K562 (cell line): ENCODE measurements around the gene RAB27B.

Experiments used
- E2F3 ChIP-seq: fragments of 250-450 bp; sonication (Bioruptor Pico); IDR thresholded peaks from 2 replicates; pipeline ENCODE4 v1.4.0; 2020; ENCODE audit warnings: mild to moderate bottlenecking
- HCFC1 ChIP-seq: IDR thresholded peaks from 2 replicates; pipeline ENCODE4 v1.6.1; 2012; ENCODE audit warnings: low read depth, low read length, improper control_type of control experiment
- MEF2D ChIP-seq: conservative IDR thresholded peaks from 2 replicates; pipeline ENCODE4 v1.6.1; 2016; ENCODE audit warnings: low read depth, missing genetic modification characterization, missing compliant biosample characterization
- POLR2A ChIP-seq: fragments of 450-650 bp; conservative IDR thresholded peaks from 2 replicates; pipeline ENCODE4 v1.6.1; 2016
- SMAD4 ChIP-seq: fragments of 250-450 bp; sonication (Bioruptor Pico); conservative IDR thresholded peaks from 2 replicates; pipeline ENCODE4 v1.8.0; 2021; ENCODE audit warnings: inconsistent platforms, mild to moderate bottlenecking, moderate library complexity
- ZNF274 ChIP-seq: IDR thresholded peaks from 2 replicates; pipeline ENCODE4 v1.6.1; 2011; ENCODE audit warnings: low read depth, mild to moderate bottlenecking, low read length, moderate library complexity, borderline replicate concordance
- TF ChIP-seq, protein P1 (sequence below): sonication (generic); formaldehyde crosslinking; IDR thresholded peaks from 2 replicates; pipeline ENCODE4 v1.8.1; 2023; ENCODE audit warnings: mild to moderate bottlenecking, missing genetic modification reagents
- TF ChIP-seq, protein P2 (sequence below), 3 experiments: IDR thresholded peaks in 2 of 3; conservative IDR thresholded peaks in 1 of 3; 2 replicates each; pipeline ENCODE4 v1.5.1; 2011 to 2012; ENCODE audit warnings: low read length in 3 of 3, mild to moderate bottlenecking in 3 of 3, control low read depth in 2 of 3, improper control_type of control experiment in 1 of 3, inconsistent platforms in 1 of 3, low read depth in 1 of 3, mixed read lengths in 1 of 3, moderate library complexity in 1 of 3; ENCODE audit not compliant: insufficient read depth in 2 of 3

GRCh38 chr18:54878159-54878622, 49.9 kb downstream of the RAB27B start:
- no peak for TF ChIP-seq ZNF274
- TF ChIP-seq, protein P1, sequence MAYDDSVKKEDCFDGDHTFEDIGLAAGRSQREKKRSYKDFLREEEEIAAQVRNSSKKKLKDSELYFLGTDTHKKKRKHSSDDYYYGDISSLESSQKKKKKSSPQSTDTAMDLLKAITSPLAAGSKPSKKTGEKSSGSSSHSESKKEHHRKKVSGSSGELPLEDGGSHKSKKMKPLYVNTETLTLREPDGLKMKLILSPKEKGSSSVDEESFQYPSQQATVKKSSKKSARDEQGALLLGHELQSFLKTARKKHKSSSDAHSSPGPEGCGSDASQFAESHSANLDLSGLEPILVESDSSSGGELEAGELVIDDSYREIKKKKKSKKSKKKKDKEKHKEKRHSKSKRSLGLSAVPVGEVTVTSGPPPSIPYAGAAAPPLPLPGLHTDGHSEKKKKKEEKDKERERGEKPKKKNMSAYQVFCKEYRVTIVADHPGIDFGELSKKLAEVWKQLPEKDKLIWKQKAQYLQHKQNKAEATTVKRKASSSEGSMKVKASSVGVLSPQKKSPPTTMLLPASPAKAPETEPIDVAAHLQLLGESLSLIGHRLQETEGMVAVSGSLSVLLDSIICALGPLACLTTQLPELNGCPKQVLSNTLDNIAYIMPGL (CRISPR knock-in tag): no peak
- TF ChIP-seq SMAD4 (CRISPR knock-in tag): no peak
- TF ChIP-seq HCFC1: no peak
- TF ChIP-seq, protein P2, sequence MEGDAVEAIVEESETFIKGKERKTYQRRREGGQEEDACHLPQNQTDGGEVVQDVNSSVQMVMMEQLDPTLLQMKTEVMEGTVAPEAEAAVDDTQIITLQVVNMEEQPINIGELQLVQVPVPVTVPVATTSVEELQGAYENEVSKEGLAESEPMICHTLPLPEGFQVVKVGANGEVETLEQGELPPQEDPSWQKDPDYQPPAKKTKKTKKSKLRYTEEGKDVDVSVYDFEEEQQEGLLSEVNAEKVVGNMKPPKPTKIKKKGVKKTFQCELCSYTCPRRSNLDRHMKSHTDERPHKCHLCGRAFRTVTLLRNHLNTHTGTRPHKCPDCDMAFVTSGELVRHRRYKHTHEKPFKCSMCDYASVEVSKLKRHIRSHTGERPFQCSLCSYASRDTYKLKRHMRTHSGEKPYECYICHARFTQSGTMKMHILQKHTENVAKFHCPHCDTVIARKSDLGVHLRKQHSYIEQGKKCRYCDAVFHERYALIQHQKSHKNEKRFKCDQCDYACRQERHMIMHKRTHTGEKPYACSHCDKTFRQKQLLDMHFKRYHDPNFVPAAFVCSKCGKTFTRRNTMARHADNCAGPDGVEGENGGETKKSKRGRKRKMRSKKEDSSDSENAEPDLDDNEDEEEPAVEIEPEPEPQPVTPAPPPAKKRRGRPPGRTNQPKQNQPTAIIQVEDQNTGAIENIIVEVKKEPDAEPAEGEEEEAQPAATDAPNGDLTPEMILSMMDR (IDR thresholded peaks at IDR 0.05 in 2 of 3, conservative IDR thresholded peaks at IDR 0.05 in 1 of 3; ENCODE audit: insufficient read depth in 2 of 3, low read depth in 1 of 3, low read length in 3 of 3): no peak
- TF ChIP-seq E2F3: no peak
- TF ChIP-seq MEF2D (tag): no peak
- no peak for TF ChIP-seq POLR2A
